Effector memory CD8-positive, alpha-beta T cell (primary cell): ENCODE measurements around the gene XPR1.
"Not testable (repeated sequence)": the region's sequence is repeated elsewhere in the genome, so short reads cannot be mapped to it uniquely, and the experiment has no call there.

Source experiments
- ATAC-seq: fragments of 150-1000 bp; cut with Tn5 transposase; replicated peaks from 2 replicates; pipeline ENCODE4 v1.10.0; 2021; ENCODE audit warnings: mild to moderate bottlenecking, moderate library complexity
- DNase-seq, 3 experiments: peaks; one replicate each; pipeline ENCODE4 v3.0.0; 2021
- H3K27ac Mint-ChIP-seq, 2 donors: one replicate each; pipeline ENCODE4 v1.8.0; 2022; ENCODE audit warnings: mild to moderate bottlenecking in 2 of 2, mixed read lengths in 2 of 2, moderate library complexity in 2 of 2
- H3K27me3 Mint-ChIP-seq, 2 donors: one replicate each; pipeline ENCODE4 v1.8.0; 2022; ENCODE audit warnings: mixed read lengths in 2 of 2
- H3K36me3 Mint-ChIP-seq: one replicate; pipeline ENCODE4 v1.8.0; 2022; ENCODE audit warnings: mild to moderate bottlenecking, moderate library complexity, mixed read lengths; ENCODE audit not compliant: insufficient read depth
- H3K4me1 Mint-ChIP-seq, 2 donors: one replicate each; pipeline ENCODE4 v1.8.0; 2022; ENCODE audit warnings: low read depth in 2 of 2, mixed read lengths in 2 of 2
- H3K4me3 Mint-ChIP-seq, 2 donors: one replicate each; pipeline ENCODE4 v1.8.0; 2022; ENCODE audit warnings: mild to moderate bottlenecking in 2 of 2, mixed read lengths in 2 of 2, moderate library complexity in 2 of 2
- H3K9me3 Mint-ChIP-seq, 2 donors: one replicate each; pipeline ENCODE4 v1.8.0; 2022; ENCODE audit warnings: mixed read lengths in 2 of 2

The XPR1 gene

DNA sequence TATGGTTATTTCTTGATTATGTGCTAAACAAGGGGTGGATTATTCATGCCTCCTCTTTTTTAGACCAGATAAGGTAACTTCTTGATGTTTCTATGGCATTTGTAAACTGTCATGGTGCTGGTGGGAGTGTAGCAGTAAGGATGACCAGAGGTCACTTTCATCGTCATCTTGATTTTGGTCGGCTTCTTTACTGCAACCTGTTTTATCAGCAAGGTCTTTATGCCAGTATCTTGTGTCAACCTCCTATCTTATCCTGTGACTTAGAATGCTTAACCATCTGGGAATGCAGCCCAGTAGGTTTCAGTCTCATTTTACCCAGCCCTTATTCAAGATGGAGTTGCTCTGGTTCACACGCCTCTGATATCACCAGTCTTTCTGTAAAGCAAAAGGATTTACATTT, 95.9 kb downstream of the XPR1 start:
- not testable (repeated sequence) for DNase-seq, H3K4me1 Mint-ChIP-seq, H3K4me3 Mint-ChIP-seq, H3K27ac Mint-ChIP-seq, H3K27me3 Mint-ChIP-seq, ATAC-seq, H3K36me3 Mint-ChIP-seq
- H3K9me3 Mint-ChIP-seq, result peaks cover 0 to 11% of the 10 kb centered on the region in 2 donors

DNA sequence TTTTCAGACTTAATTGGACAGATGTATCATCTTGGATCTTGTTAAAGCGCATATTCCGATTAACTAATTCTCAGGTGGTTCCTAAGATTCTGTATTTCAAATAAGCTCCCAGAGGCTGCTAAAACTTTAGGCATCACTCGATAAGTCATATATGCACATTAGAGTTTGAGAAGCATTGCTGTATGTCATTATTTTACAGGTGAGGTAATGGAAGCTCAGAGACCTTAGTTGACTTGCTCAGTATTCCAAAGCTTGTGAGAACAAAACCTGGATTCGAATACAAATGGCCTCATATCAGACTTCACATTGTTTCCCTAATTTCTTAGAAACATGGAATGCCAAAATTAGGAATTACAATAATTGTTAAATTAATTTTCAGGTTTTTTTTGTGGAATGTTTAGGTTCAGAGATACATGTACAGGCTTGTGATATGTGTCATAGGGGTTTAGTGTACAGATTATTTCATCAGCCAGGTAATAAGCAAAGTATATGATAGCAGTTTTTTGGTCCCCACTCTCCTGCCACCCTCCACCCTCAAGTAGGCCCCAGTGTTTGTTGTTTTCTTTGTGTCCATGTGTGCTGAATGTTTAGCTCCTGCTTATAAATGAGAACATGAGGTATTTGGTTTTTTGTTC, 96.8 kb downstream of the XPR1 start:
- no peaks in the 10 kb centered on the region for H3K27me3 Mint-ChIP-seq
- DNase-seq (no peak), ATAC-seq (no peak)
- no peak overlapping the region for H3K4me3 Mint-ChIP-seq
- H3K36me3 Mint-ChIP-seq, result no peaks in the 10 kb centered on the region
- H3K27ac Mint-ChIP-seq, result no peak overlapping the region
- peaks cover 5 to 19% of the 10 kb centered on the region in 2 donors for H3K9me3 Mint-ChIP-seq
- H3K4me1 Mint-ChIP-seq, result peaks cover 0 to 4% of the 10 kb centered on the region in 2 donors

DNA sequence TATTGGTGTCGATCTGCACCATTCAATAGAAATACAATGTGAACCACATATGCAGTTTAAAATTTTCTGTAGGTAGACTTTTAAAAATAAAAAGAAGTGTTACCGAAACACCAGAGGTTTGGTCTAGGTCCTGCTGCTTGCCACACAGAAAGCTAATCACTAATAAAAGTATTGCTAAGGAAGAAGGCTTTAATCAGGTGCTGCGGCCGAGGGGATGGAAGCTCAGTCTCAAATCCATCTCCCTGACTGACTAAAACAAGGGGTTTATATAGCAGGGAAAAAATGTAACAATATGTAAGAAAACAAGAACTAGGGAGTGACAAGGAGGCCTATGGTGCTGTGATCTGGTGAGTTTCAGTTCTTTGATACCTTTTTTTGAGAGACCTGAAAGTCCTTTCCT, 99.3 kb downstream of the XPR1 start:
- peaks cover 10 to 31% of the 10 kb centered on the region in 2 donors for H3K9me3 Mint-ChIP-seq
- no peaks in the 10 kb centered on the region for H3K27me3 Mint-ChIP-seq
- no peak overlapping the region for H3K27ac Mint-ChIP-seq
- DNase-seq, result no peak
- ATAC-seq, result no peak
- peaks cover 0 to 4% of the 10 kb centered on the region in 2 donors for H3K4me1 Mint-ChIP-seq
- no peak overlapping the region for H3K4me3 Mint-ChIP-seq
- H3K36me3 Mint-ChIP-seq, result no peaks in the 10 kb centered on the region

DNA sequence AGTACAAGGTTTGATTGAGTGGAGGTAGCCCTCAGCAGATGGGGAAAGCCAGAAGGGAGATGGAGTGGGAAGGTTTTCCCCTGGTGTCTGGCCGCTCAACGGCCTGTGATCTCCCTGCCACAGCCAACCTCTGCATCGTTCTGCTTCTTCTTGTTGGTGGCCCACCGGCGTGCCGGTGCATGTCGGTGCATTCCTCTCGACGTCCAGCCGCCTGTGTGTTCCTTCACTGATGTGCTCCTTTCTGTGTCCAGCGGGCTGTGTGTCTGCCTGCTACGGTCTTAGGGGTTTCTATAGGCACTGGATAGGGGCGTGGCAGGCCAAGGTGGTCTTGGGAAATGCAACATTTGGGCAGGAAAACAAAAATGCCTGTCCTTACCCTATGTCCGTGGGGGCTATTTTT, 101.0 kb downstream of the XPR1 start:
- no peaks in the 10 kb centered on the region for H3K36me3 Mint-ChIP-seq
- ATAC-seq (no peak), DNase-seq (no peak)
- H3K27ac Mint-ChIP-seq, result no peak overlapping the region
- peaks cover 10 to 31% of the 10 kb centered on the region in 2 donors for H3K9me3 Mint-ChIP-seq
- H3K4me3 Mint-ChIP-seq, result no peak overlapping the region
- H3K27me3 Mint-ChIP-seq, result no peaks in the 10 kb centered on the region
- peaks cover 0 to 4% of the 10 kb centered on the region in 2 donors for H3K4me1 Mint-ChIP-seq

DNA sequence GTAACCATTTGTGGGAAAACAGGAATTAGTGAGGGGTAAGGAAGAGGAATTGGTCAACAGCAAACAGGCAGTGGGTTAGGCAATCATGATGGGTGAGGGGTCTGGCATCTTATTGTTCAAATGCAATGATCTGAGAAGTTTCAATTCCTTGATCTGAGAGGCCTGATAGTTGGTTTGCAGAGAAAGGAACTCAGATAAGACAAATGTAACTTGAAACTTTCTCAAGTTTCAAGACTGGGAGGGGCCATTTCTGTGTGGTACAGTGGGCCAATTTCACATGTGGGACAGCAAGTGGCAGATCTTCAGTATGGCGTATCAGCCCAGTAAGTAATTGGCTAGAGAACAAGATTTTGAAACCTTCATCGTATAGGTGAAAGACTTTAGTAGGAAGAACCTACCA, 102.5 kb downstream of the XPR1 start:
- H3K4me3 Mint-ChIP-seq, result no peak overlapping the region

DNA sequence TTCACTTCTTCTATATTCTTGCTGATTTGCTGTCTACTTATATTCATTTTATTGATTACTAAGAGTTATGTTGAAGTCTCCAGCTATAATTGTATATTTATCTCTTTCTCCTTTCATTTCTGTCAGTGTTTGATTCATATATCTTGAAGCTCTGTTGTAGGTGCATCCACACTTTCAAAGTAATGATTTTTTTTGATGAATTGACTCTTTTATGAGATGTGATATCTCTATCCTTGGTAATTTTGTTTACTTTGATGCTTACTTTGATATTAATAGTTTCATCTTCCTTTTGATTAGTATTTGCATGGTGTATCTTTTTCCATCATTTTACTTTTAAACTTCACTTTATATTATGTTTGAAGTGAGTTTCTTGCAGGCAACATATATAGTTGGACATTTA, 110.8 kb downstream of the XPR1 start:
- Mint-ChIP-seq H3K4me1 (peaks cover 3 to 15% of the 10 kb centered on the region in 2 donors), H3K4me3 (no peak overlapping the region), H3K27ac (no peak overlapping the region), H3K27me3 (no peaks in the 10 kb centered on the region), H3K9me3 (peaks cover 6 to 7% of the 10 kb centered on the region in 2 donors), H3K36me3 (peaks cover 17% of the 10 kb centered on the region)
- ATAC-seq (no peak), DNase-seq (no peak)

More for the DNA sequence above, 102.5 kb downstream of the XPR1 start:
- no peak for ATAC-seq
- Mint-ChIP-seq H3K9me3 (peaks cover 10 to 31% of the 10 kb centered on the region in 2 donors), H3K36me3 (peaks cover 1% of the 10 kb centered on the region), H3K27ac (no peak overlapping the region), H3K4me1 (peaks cover 0 to 7% of the 10 kb centered on the region in 2 donors), H3K27me3 (no peaks in the 10 kb centered on the region)
- DNase-seq, result no peak

DNA sequence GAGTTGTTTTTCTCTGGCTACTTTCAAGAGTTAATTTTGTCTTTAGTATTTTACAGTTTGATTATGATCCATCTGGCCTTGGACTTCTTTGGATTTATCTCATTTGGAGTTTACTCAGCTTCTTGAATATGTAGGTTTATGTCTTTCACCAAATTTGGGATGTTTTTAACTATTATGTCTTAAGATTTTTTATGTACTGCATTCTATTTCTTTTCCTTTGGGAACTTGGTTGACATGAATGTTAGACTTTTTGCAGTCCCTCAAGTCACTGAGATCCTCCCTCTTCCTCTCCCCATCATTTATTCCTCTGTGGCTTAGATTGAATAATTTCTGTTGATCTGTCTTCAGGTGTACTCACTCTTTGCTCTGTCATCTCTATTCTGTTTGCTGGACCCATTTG, 112.0 kb downstream of the XPR1 start:
- no peak for ATAC-seq
- Mint-ChIP-seq H3K4me3 (no peak overlapping the region), H3K27me3 (no peaks in the 10 kb centered on the region), H3K27ac (no peak overlapping the region), H3K9me3 (peaks cover 6 to 7% of the 10 kb centered on the region in 2 donors), H3K4me1 (peaks cover 3 to 11% of the 10 kb centered on the region in 2 donors), H3K36me3 (peaks cover 17% of the 10 kb centered on the region)
- DNase-seq, result no peak

DNA sequence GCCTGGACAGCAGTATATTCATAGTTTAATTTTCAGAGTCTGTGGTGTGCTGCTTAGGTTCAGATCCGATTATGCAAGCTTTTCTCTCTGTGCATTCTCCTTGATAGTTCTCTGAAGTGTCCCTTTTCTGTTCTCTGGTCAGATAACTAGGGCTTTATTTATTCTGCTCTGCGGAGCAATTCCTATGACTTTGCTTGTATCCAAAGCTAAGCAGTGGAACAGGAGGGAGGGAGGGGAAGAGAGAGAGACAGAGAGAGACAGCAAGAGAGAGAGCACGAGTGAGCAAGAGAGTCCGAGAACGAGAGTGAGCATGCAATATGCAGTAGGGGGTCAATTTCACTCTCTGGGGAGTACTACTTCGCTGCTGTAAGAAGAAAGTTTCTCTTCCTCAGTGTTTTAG, 113.3 kb downstream of the XPR1 start:
- no peak overlapping the region for H3K27ac Mint-ChIP-seq
- no peak overlapping the region for H3K4me3 Mint-ChIP-seq
- H3K4me1 Mint-ChIP-seq, result peaks cover 2 to 8% of the 10 kb centered on the region in 2 donors
- ATAC-seq (no peak), DNase-seq (no peak)
- H3K27me3 Mint-ChIP-seq, result no peaks in the 10 kb centered on the region
- H3K36me3 Mint-ChIP-seq, result peaks cover 12% of the 10 kb centered on the region
- H3K9me3 Mint-ChIP-seq, result peaks cover 6 to 7% of the 10 kb centered on the region in 2 donors

DNA sequence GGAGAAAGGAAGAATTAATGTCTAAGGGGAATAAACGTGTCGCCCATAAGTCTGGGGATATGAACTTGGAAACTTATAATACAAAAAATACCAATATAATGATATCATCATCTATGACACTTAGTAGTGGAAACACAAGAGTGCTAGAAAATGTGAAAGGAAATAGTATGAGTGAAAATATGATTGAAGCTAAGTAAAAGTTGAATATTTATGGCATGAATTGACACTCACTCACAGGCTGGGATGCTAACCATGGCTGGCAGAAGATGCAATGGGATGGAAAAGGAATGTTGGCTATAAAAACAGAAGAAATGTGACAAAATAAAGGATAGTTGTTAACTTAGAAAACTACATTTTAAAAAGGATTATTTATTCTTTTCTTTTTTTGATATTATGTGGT, 120.1 kb downstream of the XPR1 start:
- H3K4me1 Mint-ChIP-seq, result peaks cover 0 to 5% of the 10 kb centered on the region in 2 donors
- no peak overlapping the region for H3K27ac Mint-ChIP-seq
- no peaks in the 10 kb centered on the region for H3K9me3 Mint-ChIP-seq
- DNase-seq (no peak), ATAC-seq (no peak)
- no peak overlapping the region for H3K4me3 Mint-ChIP-seq
- peaks cover 6% of the 10 kb centered on the region for H3K36me3 Mint-ChIP-seq
- H3K27me3 Mint-ChIP-seq, result no peaks in the 10 kb centered on the region

DNA sequence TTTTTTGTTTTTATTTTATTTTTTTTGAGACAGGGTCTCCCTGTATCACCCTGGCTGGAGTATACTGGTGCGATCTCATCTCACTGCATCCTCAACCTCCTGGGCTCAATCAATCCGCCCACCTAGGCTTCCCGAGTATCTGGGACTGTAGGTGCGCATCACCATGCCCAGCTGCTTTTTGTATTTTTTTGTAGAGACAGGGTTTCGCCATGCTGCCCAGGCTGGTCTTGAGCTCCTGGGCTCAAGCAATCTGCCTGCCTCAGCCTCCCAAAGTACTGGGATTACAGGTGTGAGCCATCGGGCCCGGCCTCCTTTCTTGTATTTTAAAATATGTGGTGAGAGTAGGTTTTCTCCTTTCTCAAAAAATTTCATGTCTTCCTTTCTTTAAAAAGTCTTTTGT, 122.6 kb downstream of the XPR1 start:
- H3K36me3 Mint-ChIP-seq, result peaks cover 6% of the 10 kb centered on the region
- peaks cover 0 to 6% of the 10 kb centered on the region in 2 donors for H3K9me3 Mint-ChIP-seq
- H3K27ac Mint-ChIP-seq, result no peak overlapping the region
- no peak overlapping the region for H3K4me3 Mint-ChIP-seq
- H3K4me1 Mint-ChIP-seq, result peaks cover 1 to 5% of the 10 kb centered on the region in 2 donors
- DNase-seq, result no peak
- no peaks in the 10 kb centered on the region for H3K27me3 Mint-ChIP-seq
- ATAC-seq, result no peak

DNA sequence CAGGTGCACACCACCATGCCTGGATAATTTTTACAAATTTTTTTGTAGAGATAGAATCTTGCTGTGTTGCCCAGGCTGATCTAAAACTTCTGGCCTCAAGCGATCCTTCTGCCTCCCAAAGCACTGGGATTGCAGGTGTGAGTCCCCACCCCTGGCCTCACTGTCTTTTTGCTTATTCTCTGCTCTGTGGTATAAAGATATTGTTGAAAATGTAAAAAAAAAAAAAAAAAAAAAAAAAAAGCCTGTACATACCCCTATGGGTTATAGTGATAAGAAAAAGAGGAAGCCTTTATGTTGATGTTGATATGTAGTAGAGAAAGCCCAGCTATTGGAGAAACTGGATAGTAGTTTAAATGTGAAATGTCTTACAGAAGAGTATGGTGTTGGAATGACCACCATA, 125.8 kb downstream of the XPR1 start:
- peaks cover 0 to 6% of the 10 kb centered on the region in 2 donors for H3K9me3 Mint-ChIP-seq
- ATAC-seq (no peak), DNase-seq (no peak)
- H3K4me1 Mint-ChIP-seq, result peaks cover 1 to 5% of the 10 kb centered on the region in 2 donors
- H3K27ac Mint-ChIP-seq, result no peak overlapping the region
- peaks cover 6% of the 10 kb centered on the region for H3K36me3 Mint-ChIP-seq
- H3K27me3 Mint-ChIP-seq, result no peaks in the 10 kb centered on the region
- H3K4me3 Mint-ChIP-seq, result no peak overlapping the region

DNA sequence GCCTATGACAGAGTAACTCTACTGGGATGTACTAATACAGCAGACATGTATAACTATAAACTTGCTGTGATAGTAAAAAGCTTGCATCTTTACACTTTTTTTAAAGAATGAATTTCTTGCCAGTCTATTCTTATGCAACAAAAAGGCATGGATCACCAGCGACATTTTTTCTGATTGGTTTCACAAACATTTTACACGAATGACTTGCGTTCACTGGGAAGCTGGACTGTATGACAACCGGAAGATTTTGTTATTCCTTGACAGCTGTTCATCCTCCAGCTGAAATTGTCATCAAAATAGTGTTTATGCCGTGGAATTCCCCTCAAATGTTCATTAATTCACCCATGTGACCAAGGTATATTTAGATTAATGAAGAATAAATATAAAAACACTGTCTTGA, 131.0 kb downstream of the XPR1 start:
- no peak overlapping the region for H3K4me3 Mint-ChIP-seq

DNA sequence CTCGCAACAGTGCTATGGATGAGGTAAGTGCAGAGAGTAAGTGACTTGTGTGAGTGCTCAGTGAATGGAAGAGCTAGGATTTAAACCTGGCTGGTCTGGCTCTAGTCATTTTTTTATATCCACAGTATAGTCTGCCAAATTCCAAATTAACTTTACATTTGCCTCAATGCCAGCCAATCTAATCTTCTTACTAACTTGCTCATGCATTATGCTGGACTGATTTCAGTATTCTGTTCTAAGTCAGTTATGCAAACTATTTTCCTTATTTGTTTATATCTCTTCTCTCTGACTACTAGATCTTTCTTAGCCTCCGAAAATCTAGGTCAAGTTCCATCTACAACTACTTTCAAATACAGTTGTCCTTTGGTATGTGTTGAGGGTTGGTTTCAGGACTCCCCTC, 133.3 kb downstream of the XPR1 start:
- Mint-ChIP-seq H3K27me3 (no peaks in the 10 kb centered on the region), H3K27ac (no peak overlapping the region), H3K9me3 (peaks cover 0 to 7% of the 10 kb centered on the region in 2 donors), H3K4me1 (peaks cover 3 to 6% of the 10 kb centered on the region in 2 donors), H3K4me3 (no peak overlapping the region), H3K36me3 (no peaks in the 10 kb centered on the region)
- DNase-seq (no peak), ATAC-seq (no peak)

More for the DNA sequence above, 131.0 kb downstream of the XPR1 start:
- ATAC-seq (no peak), DNase-seq (no peak)
- no peaks in the 10 kb centered on the region for H3K36me3 Mint-ChIP-seq
- peaks cover 0 to 1% of the 10 kb centered on the region in 2 donors for H3K4me1 Mint-ChIP-seq
- peaks cover 0 to 6% of the 10 kb centered on the region in 2 donors for H3K9me3 Mint-ChIP-seq
- H3K27ac Mint-ChIP-seq, result no peak overlapping the region
- H3K27me3 Mint-ChIP-seq, result no peaks in the 10 kb centered on the region

DNA sequence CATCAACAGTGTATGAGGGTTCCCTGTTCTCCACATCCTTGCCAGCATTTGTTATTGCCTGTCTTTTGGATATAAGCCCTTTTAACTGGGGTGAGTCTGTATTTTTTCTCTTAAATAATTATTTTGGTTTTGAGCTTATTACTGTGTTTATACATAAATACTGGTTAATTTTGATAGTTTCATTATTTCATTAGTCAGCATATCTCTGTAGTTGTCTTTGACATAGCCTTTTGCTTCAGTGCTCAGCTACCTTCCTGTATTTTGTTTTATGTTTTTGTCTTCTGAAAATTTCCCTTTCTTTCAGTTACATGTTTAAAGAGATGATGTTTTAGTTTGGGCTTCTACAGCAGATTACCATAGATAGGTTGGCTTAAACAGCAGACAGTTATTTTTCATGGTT, 138.1 kb downstream of the XPR1 start:
- ATAC-seq (no peak), DNase-seq (no peak)
- Mint-ChIP-seq H3K27me3 (no peaks in the 10 kb centered on the region), H3K4me3 (no peak overlapping the region), H3K9me3 (peaks cover 0 to 7% of the 10 kb centered on the region in 2 donors), H3K27ac (peak overlapping the region in 1 of 2 donors; percentile 22), H3K36me3 (peaks cover 2% of the 10 kb centered on the region), H3K4me1 (peaks cover 13 to 19% of the 10 kb centered on the region in 2 donors)
